ENCODE measurements around the gene C2orf69. TPM values are rescaled to one million over a fixed set of nuclear protein-coding genes. Genes with fewer than 3 reads are reported as not detected.

The C2orf69 gene
- total RNA-seq, 3 donors from 2014 or later (not counting 1 experiment from before 2014, with no cell fraction given): 11.8 to 15.0 (median 13.0) TPM

DNA sequence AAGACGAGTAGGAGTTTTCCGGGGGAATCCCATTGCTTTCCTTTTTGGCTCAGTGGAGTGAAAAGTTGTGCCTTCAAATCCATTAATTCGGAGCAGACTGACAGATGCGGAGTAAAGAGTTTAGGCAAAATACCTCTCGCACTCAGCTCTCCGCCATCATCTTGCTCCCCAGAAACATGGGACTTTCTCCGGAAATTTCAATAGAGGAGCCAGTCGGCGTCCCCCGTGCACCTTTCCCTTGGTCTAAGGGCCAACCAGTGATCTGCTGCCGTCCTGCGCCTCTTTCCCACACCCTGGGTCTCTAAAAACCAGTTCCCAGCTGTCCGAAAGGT is 43.9 kb downstream of the C2orf69 start:
- peak overlapping the region; percentile 79 for H3K27ac ChIP-seq (ENCODE audit: low read length)
- peaks cover 54 to 56% of the 10 kb centered on the region in 2 donors for H3K4me1 Mint-ChIP-seq

DNA sequence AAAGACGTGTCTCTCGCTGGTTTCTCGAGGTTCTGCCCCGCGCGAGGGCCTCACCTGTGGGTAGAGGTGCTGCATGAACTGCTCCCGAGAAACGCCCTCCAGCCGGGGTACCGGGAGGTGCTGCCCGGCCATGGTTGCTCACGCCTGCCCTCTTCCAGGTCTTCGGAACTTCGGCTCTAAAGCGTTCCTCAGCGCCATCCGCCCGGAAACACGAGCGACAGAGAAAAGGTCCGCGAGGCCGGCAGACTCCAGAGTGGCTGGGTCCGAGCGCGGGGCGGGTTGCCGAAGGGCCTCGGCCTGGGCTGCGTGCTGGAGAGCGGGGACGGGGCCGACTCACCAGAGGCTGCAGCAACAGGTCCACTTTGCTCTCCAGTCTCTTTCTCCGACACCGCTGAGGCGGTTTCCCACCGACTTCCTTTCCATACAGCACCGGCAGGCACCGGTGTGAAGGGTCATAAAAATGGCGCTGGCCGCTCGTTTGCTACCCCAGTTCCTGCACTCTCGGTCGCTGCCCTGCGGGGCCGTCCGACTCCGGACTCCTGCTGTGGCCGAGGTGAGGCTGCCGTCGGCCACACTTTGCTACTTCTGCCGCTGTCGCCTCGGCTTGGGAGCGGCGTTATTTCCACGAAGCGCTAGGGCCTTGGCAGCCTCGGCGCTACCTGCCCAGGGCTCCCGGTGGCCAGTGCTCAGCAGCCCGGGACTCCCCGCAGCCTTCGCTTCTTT is 44.4 kb downstream of the C2orf69 start, which contains the start of the genes MAIP1 and TYW5:
TSS of gene MAIP1 (plus strand) at position 244 of the 723 bp plus-strand sequence. CDS start at position 461, 217 bp downstream.
TSS of gene TYW5 (minus strand) at position 153 of the 723 bp plus-strand sequence. CDS start at position 132, 21 bp downstream.
- intact Hi-C loops (cut with micrococcal nuclease): no loop called here
- peaks cover 16% of the 10 kb centered on the region for H3K36me3 ChIP-seq (ENCODE audit: control insufficient read depth, insufficient read depth, low read length)
- TF ChIP-seq, protein P1, sequence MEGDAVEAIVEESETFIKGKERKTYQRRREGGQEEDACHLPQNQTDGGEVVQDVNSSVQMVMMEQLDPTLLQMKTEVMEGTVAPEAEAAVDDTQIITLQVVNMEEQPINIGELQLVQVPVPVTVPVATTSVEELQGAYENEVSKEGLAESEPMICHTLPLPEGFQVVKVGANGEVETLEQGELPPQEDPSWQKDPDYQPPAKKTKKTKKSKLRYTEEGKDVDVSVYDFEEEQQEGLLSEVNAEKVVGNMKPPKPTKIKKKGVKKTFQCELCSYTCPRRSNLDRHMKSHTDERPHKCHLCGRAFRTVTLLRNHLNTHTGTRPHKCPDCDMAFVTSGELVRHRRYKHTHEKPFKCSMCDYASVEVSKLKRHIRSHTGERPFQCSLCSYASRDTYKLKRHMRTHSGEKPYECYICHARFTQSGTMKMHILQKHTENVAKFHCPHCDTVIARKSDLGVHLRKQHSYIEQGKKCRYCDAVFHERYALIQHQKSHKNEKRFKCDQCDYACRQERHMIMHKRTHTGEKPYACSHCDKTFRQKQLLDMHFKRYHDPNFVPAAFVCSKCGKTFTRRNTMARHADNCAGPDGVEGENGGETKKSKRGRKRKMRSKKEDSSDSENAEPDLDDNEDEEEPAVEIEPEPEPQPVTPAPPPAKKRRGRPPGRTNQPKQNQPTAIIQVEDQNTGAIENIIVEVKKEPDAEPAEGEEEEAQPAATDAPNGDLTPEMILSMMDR (IDR thresholded peaks at IDR 0.05): no peak
- peak within 1 kb of the TSS; percentile 92 to 95 for H3K27ac Mint-ChIP-seq
- H3K27me3 ChIP-seq (ENCODE audit: control insufficient read depth, insufficient read depth, low read length): no peaks in the 10 kb centered on the region
- peak within 1 kb of the TSS; percentile 95 for H3K4me3 ChIP-seq (ENCODE audit: low read length)
- peaks cover 51 to 53% of the 10 kb centered on the region in 2 donors for H3K4me1 Mint-ChIP-seq
- H3K27ac ChIP-seq (ENCODE audit: low read length): peak within 1 kb of the TSS; percentile 79
- H3K4me3 Mint-ChIP-seq: peak within 1 kb of the TSS; percentile 97
- peaks cover 25% of the 10 kb centered on the region for H3K4me1 ChIP-seq (ENCODE audit: control insufficient read depth, insufficient read depth, low read length)
- no peaks in the 10 kb centered on the region for H3K27me3 Mint-ChIP-seq (ENCODE audit: low read depth in 2 of 2)
- no peaks in the 10 kb centered on the region for H3K36me3 Mint-ChIP-seq
- ATAC-seq: peak; percentile 87 to 93 (median 88)
- WGBS (ENCODE audit: insufficient coverage): under 1% methylated on average over 64 of the region's 64 CpGs
- DNase-seq: peak; percentile 74 to 87
- no peaks in the 10 kb centered on the region for H3K9me3 ChIP-seq (ENCODE audit: control insufficient read depth, insufficient read depth, low read length)
- H3K9me3 Mint-ChIP-seq: no peaks in the 10 kb centered on the region

More for the DNA sequence above, 43.9 kb downstream of the C2orf69 start:
- Mint-ChIP-seq H3K27me3 (ENCODE audit: low read depth in 2 of 2) (no peaks in the 10 kb centered on the region), H3K9me3 (no peaks in the 10 kb centered on the region), H3K4me3 (peak overlapping the region; percentile 97), H3K27ac (peak overlapping the region; percentile 92 to 95), H3K36me3 (no peaks in the 10 kb centered on the region)
- ATAC-seq (peak in 1 of 3 donors; percentile 35), DNase-seq (no peak)
- TF ChIP-seq, protein P1 (IDR thresholded peaks at IDR 0.05): no peak
- Histone ChIP-seq H3K4me3 (ENCODE audit: low read length) (peak overlapping the region; percentile 95), H3K36me3 (ENCODE audit: control insufficient read depth, insufficient read depth, low read length) (peaks cover 13% of the 10 kb centered on the region), H3K9me3 (ENCODE audit: control insufficient read depth, insufficient read depth, low read length) (no peaks in the 10 kb centered on the region), H3K4me1 (ENCODE audit: control insufficient read depth, insufficient read depth, low read length) (peaks cover 25% of the 10 kb centered on the region), H3K27me3 (ENCODE audit: control insufficient read depth, insufficient read depth, low read length) (no peaks in the 10 kb centered on the region)
- intact Hi-C loops (cut with micrococcal nuclease): no loop called here
- 0% methylated on average over 13 of the region's 13 CpGs for WGBS (ENCODE audit: insufficient coverage)

DNA sequence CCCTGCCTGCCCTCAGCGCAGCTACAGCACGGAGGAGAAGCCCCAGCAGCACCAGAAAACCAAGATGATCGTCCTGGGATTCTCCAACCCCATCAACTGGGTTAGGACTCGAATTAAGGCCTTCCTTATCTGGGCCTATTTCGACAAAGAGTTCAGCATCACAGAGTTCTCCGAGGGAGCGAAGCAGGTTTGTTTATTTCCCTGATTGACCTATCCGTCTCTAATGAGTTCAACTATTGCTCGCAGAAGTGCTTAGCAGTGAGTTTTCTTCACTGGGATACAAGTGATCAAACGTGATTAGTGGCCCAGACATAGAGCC is 44.9 kb downstream of the C2orf69 start:
- DNase-seq: no peak
- no peaks in the 10 kb centered on the region for H3K27me3 Mint-ChIP-seq (ENCODE audit: low read depth in 2 of 2)
- intact Hi-C loops (cut with micrococcal nuclease): no loop called here
- no peaks in the 10 kb centered on the region for H3K9me3 ChIP-seq (ENCODE audit: control insufficient read depth, insufficient read depth, low read length)
- TF ChIP-seq, protein P1 (IDR thresholded peaks at IDR 0.05): no peak
- peak overlapping the region; percentile 92 to 95 for H3K27ac Mint-ChIP-seq
- peaks cover 20% of the 10 kb centered on the region for H3K36me3 ChIP-seq (ENCODE audit: control insufficient read depth, insufficient read depth, low read length)
- ATAC-seq: no peak
- H3K4me1 Mint-ChIP-seq: peaks cover 49 to 53% of the 10 kb centered on the region in 2 donors
- WGBS (ENCODE audit: insufficient coverage): under 1% methylated on average over 10 of the region's 10 CpGs
- peak overlapping the region; percentile 95 for H3K4me3 ChIP-seq (ENCODE audit: low read length)
- peaks cover 25% of the 10 kb centered on the region for H3K4me1 ChIP-seq (ENCODE audit: control insufficient read depth, insufficient read depth, low read length)
- H3K27me3 ChIP-seq (ENCODE audit: control insufficient read depth, insufficient read depth, low read length): no peaks in the 10 kb centered on the region
- H3K27ac ChIP-seq (ENCODE audit: low read length): peak overlapping the region; percentile 79
- peak overlapping the region; percentile 97 for H3K4me3 Mint-ChIP-seq
- no peaks in the 10 kb centered on the region for H3K9me3 Mint-ChIP-seq
- no peaks in the 10 kb centered on the region for H3K36me3 Mint-ChIP-seq
